ENCODE results near the gene SELENOS.

GRCh38 chr15:101315736-101316135 is 38.5 kb upstream of the SELENOS start:
- no peak for TF ChIP-seq POLR2AphosphoS5 (IDR thresholded peaks at IDR 0.05; ENCODE audit: low read depth)
- no peak for TF ChIP-seq CTCF (IDR thresholded peaks at IDR 0.05; ENCODE audit: insufficient read depth, low read length)
- no peak for TF ChIP-seq REST (IDR thresholded peaks at IDR 0.05; ENCODE audit: insufficient replicate concordance, low read depth)
- TF ChIP-seq GABPA (IDR thresholded peaks at IDR 0.05; ENCODE audit: low read depth): no peak

Data from HL-60 (cell line).